SU-DHL-6 (cell line): ENCODE data around the gene TPBGL.

Source experiments
- H2AFZ ChIP-seq: fragments of 200-600 bp; sonication (generic); 2 replicates; pipeline ENCODE4 v1.6.1; 2014; ENCODE audit warnings: low read depth, mild to moderate bottlenecking, moderate library complexity, mixed read lengths, antibody characterized with exemption, low read length; ENCODE audit not compliant: severe bottlenecking
- H3F3A ChIP-seq: fragments of 200-600 bp; shearing (Covaris generic); 2 replicates; pipeline ENCODE4 v1.6.0; 2016; ENCODE audit warnings: antibody characterized with exemption, mild to moderate bottlenecking; ENCODE audit not compliant: insufficient read depth
- H3K27ac ChIP-seq: fragments of 200-600 bp; sonication (generic); 2 replicates; pipeline ENCODE4 v1.5.1; 2016; ENCODE audit warnings: low read depth, mild to moderate bottlenecking, low read length, moderate library complexity, mixed read lengths
- H3K27me3 ChIP-seq: fragments of 200-600 bp; sonication (generic), shearing (Covaris generic); 2 replicates; pipeline ENCODE4 v1.6.0; 2014; ENCODE audit warnings: mild to moderate bottlenecking, low read length
- H3K36me3 ChIP-seq: fragments of 200-600 bp; sonication (generic); 2 replicates; pipeline ENCODE4 v1.6.1; 2014; ENCODE audit warnings: mild to moderate bottlenecking, low read length, mixed read lengths
- H3K4me2 ChIP-seq: fragments of 300-600, 200-600 bp; shearing (Covaris generic), sonication (generic); 2 replicates; pipeline ENCODE4 v1.6.0; 2014; ENCODE audit warnings: low read length, low read depth, mild to moderate bottlenecking; ENCODE audit not compliant: poor library complexity, severe bottlenecking
- H3K4me3 ChIP-seq: fragments of 200-600 bp; sonication (generic); 2 replicates; pipeline ENCODE4 v1.5.1; 2014; ENCODE audit warnings: antibody characterized with exemption, low read length, mild to moderate bottlenecking, mixed read lengths; ENCODE audit not compliant: insufficient read depth, poor library complexity, severe bottlenecking
- H3K79me2 ChIP-seq: fragments of 200-600 bp; sonication (generic); 2 replicates; pipeline ENCODE4 v1.6.1; 2014; ENCODE audit warnings: mild to moderate bottlenecking, low read length, moderate library complexity; ENCODE audit not compliant: insufficient read depth
- H3K9ac ChIP-seq: fragments of 200-600 bp; sonication (generic); 2 replicates; pipeline ENCODE4 v1.7.0; 2014; ENCODE audit warnings: mild to moderate bottlenecking, low read length
- H3K9me2 ChIP-seq: fragments of 200-600 bp; sonication (generic); replicated peaks from 2 replicates; pipeline ENCODE4 v1.6.1; 2014; ENCODE audit warnings: low read length; ENCODE audit not compliant: insufficient read depth
- H3K9me3 ChIP-seq: fragments of 200-600 bp; sonication (generic); 2 replicates; pipeline ENCODE4 v1.6.1; 2014; ENCODE audit warnings: low read length, mixed read lengths; ENCODE audit not compliant: insufficient read depth
- H4K20me1 ChIP-seq: fragments of 200-600 bp; sonication (generic); 2 replicates; pipeline ENCODE4 v1.6.1; 2014; ENCODE audit warnings: low read depth, mild to moderate bottlenecking, antibody characterized with exemption, low read length, moderate library complexity, mixed read lengths
- EZH2phosphoT487 ChIP-seq: fragments of 200-600 bp; sonication (generic), shearing (Covaris generic); conservative IDR thresholded peaks from 2 replicates; pipeline ENCODE4 v1.6.1; 2018; ENCODE audit warnings: mild to moderate bottlenecking, antibody characterized with exemption, low read length, moderate library complexity, mixed read lengths
- TF ChIP-seq, protein P1 (sequence below): fragments of 200-600 bp; sonication (generic); IDR thresholded peaks from one replicate; pipeline ENCODE4 v1.5.1; 2017; ENCODE audit warnings: antibody characterized with exemption, mild to moderate bottlenecking, low read length, moderate library complexity; ENCODE audit not compliant: insufficient read depth, poor library complexity, severe bottlenecking

TPBGL gene

DNA sequence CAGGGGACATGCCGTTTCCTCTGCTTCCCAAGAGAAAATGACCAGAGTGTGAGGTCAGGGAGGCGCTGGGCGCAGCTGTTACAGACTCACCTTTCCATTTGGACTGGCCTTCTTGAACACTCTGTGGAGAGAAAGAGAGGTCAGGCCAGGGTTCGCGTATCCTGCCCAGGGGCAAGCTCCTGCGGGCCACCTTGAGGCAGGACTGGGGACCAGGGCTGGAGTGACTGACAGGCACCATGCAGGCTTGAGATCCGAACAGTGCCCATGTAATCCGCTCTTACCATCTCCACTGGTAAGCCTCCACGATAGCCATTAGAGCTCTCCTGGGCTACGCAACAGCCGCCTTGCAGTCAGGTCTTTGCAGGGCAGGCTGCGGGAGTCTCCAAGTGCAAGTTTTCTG, 49.3 kb downstream of the TPBGL start:
- Histone ChIP-seq H3K27me3 (no peaks in the 10 kb centered on the region; the same call in 1 of the 2 replicates), H3K9me2 (no peaks in the 10 kb centered on the region), H4K20me1 (no peaks in the 10 kb centered on the region), H3K4me3 (no peak overlapping the region), H3K9me3 (no peaks in the 10 kb centered on the region), H3K36me3 (no peaks in the 10 kb centered on the region), H3F3A (no peaks in the 10 kb centered on the region), H3K4me2 (no peak overlapping the region), H3K27ac (no peak overlapping the region), H3K79me2 (no peaks in the 10 kb centered on the region), H2AFZ (no peak overlapping the region), H3K9ac (no peak overlapping the region)
- TF ChIP-seq, protein P1, sequence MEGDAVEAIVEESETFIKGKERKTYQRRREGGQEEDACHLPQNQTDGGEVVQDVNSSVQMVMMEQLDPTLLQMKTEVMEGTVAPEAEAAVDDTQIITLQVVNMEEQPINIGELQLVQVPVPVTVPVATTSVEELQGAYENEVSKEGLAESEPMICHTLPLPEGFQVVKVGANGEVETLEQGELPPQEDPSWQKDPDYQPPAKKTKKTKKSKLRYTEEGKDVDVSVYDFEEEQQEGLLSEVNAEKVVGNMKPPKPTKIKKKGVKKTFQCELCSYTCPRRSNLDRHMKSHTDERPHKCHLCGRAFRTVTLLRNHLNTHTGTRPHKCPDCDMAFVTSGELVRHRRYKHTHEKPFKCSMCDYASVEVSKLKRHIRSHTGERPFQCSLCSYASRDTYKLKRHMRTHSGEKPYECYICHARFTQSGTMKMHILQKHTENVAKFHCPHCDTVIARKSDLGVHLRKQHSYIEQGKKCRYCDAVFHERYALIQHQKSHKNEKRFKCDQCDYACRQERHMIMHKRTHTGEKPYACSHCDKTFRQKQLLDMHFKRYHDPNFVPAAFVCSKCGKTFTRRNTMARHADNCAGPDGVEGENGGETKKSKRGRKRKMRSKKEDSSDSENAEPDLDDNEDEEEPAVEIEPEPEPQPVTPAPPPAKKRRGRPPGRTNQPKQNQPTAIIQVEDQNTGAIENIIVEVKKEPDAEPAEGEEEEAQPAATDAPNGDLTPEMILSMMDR = no peak
- no peak for TF ChIP-seq EZH2phosphoT487

DNA sequence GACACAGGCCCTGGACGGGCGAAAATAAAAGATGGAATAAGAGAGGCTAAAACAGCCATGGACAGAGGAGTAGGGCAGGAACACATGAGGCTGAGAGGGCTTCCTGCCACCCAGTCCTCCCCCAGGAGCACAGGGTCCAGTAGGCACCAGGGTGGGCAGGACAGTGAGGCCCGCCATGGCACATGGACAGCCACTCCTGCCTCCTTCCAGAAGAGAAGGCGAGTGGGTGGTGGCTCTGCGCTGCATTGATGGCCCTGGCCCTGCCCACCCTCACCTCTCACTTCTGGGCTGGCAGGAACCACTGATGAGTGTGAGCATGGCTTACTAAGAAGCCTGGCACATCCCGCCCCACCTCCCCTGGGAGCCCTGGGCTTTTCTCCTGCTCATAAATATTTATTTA, 51.2 kb downstream of the TPBGL start:
- H3K36me3 ChIP-seq = no peaks in the 10 kb centered on the region
- H3K27ac ChIP-seq = no peak overlapping the region
- H3F3A ChIP-seq = no peaks in the 10 kb centered on the region
- H3K27me3 ChIP-seq = no peaks in the 10 kb centered on the region; the same call in 1 of the 2 replicates
- no peaks in the 10 kb centered on the region for H3K9me2 ChIP-seq
- H2AFZ ChIP-seq = no peak overlapping the region
- H3K4me2 ChIP-seq = no peak overlapping the region
- no peak overlapping the region for H3K9ac ChIP-seq
- H3K4me3 ChIP-seq = no peak overlapping the region
- no peaks in the 10 kb centered on the region for H3K9me3 ChIP-seq
- H3K79me2 ChIP-seq = no peaks in the 10 kb centered on the region
- no peaks in the 10 kb centered on the region for H4K20me1 ChIP-seq
- TF ChIP-seq, protein P1 = no peak
- no peak for TF ChIP-seq EZH2phosphoT487

DNA sequence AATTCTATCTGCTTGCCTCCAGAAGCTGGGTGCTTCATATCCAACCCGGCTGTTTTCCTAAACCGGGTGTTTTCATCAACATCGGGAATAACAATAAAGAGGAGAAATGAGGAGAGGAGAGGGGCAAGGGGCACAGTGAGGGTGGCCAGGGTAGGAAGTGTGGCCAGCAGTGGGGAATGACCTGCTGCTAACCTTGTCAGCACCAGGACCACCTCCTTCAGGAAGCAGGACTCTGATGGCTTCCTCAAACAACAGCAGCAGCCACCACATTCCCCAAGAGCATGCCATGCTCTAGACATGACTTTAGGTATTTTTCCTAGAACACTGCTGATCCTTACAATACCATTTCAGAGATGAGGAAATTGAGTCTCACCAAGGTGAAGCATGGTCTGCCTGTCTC, 52.4 kb downstream of the TPBGL start:
- Histone ChIP-seq H3K4me3 (no peak overlapping the region), H2AFZ (no peak overlapping the region), H3K9ac (no peak overlapping the region), H3K27ac (no peak overlapping the region), H3K79me2 (no peaks in the 10 kb centered on the region), H3F3A (no peaks in the 10 kb centered on the region), H3K4me2 (no peak overlapping the region), H3K36me3 (no peaks in the 10 kb centered on the region), H3K27me3 (no peaks in the 10 kb centered on the region; the same call in 1 of the 2 replicates), H4K20me1 (no peaks in the 10 kb centered on the region), H3K9me2 (no peaks in the 10 kb centered on the region), H3K9me3 (no peaks in the 10 kb centered on the region)
- TF ChIP-seq, protein P1 = no peak
- no peak for TF ChIP-seq EZH2phosphoT487
